ENCODE measurements around the gene ANKRD28.
A peak's percentile ranks its signal among the peaks of the same experiment; 100 is the strongest.

ANKRD28 gene

GRCh38 chr3:15703346-15703745, 94.4 kb downstream of the ANKRD28 start:
- Mint-ChIP-seq H3K4me1 (ENCODE audit: low read depth) (no peaks in the 10 kb centered on the region), H3K36me3 (ENCODE audit: low read depth) (peaks cover 66% of the 10 kb centered on the region), H3K4me3 (no peak overlapping the region), H3K27me3 (no peaks in the 10 kb centered on the region), H3K9me3 (no peaks in the 10 kb centered on the region), H3K27ac (peak overlapping the region; percentile 33)
- DNase-seq, result no peak

- Mint-ChIP-seq H3K4me1 (ENCODE audit: low read depth) (no peaks in the 10 kb centered on the region), H3K4me3 (no peak overlapping the region), H3K27me3 (no peaks in the 10 kb centered on the region), H3K9me3 (no peaks in the 10 kb centered on the region), H3K27ac (no peak overlapping the region), H3K36me3 (ENCODE audit: low read depth) (peaks cover 86% of the 10 kb centered on the region)
- no peak for DNase-seq
Observed at GRCh38 chr3:15694628-15695027, 103.2 kb downstream of the ANKRD28 start.

- Mint-ChIP-seq H3K27me3 (no peaks in the 10 kb centered on the region), H3K9me3 (no peaks in the 10 kb centered on the region), H3K4me1 (ENCODE audit: low read depth) (no peaks in the 10 kb centered on the region), H3K4me3 (no peak overlapping the region), H3K27ac (no peak overlapping the region), H3K36me3 (ENCODE audit: low read depth) (peaks cover 87% of the 10 kb centered on the region)
- no peak for DNase-seq
Observed at GRCh38 chr3:15693355-15693754, 104.4 kb downstream of the ANKRD28 start.

GRCh38 chr3:15690748-15691147, 107.0 kb downstream of the ANKRD28 start:
- no peaks in the 10 kb centered on the region for H3K4me1 Mint-ChIP-seq (ENCODE audit: low read depth)
- no peak overlapping the region for H3K27ac Mint-ChIP-seq
- H3K9me3 Mint-ChIP-seq, result no peaks in the 10 kb centered on the region
- no peak for DNase-seq
- H3K36me3 Mint-ChIP-seq (ENCODE audit: low read depth), result peaks cover 86% of the 10 kb centered on the region
- no peak overlapping the region for H3K4me3 Mint-ChIP-seq
- H3K27me3 Mint-ChIP-seq, result no peaks in the 10 kb centered on the region

- Mint-ChIP-seq H3K4me3 (no peak overlapping the region), H3K27ac (no peak overlapping the region), H3K36me3 (ENCODE audit: low read depth) (peaks cover 86% of the 10 kb centered on the region), H3K4me1 (ENCODE audit: low read depth) (no peaks in the 10 kb centered on the region), H3K27me3 (no peaks in the 10 kb centered on the region), H3K9me3 (no peaks in the 10 kb centered on the region)
- DNase-seq, result no peak
Observed at GRCh38 chr3:15690230-15690629, 107.5 kb downstream of the ANKRD28 start.

- Mint-ChIP-seq H3K4me3 (no peak overlapping the region), H3K27me3 (no peaks in the 10 kb centered on the region), H3K9me3 (no peaks in the 10 kb centered on the region), H3K27ac (no peak overlapping the region), H3K36me3 (ENCODE audit: low read depth) (peaks cover 80% of the 10 kb centered on the region), H3K4me1 (ENCODE audit: low read depth) (no peaks in the 10 kb centered on the region)
- DNase-seq, result no peak
Observed at GRCh38 chr3:15685927-15686326, 111.9 kb downstream of the ANKRD28 start.

- DNase-seq, result no peak
- H3K4me3 Mint-ChIP-seq, result no peak overlapping the region
- no peaks in the 10 kb centered on the region for H3K27me3 Mint-ChIP-seq
- H3K4me1 Mint-ChIP-seq (ENCODE audit: low read depth), result no peaks in the 10 kb centered on the region
- H3K9me3 Mint-ChIP-seq, result no peaks in the 10 kb centered on the region
- H3K36me3 Mint-ChIP-seq (ENCODE audit: low read depth), result peaks cover 67% of the 10 kb centered on the region
- H3K27ac Mint-ChIP-seq, result no peak overlapping the region
Observed at GRCh38 chr3:15683253-15683652, 114.5 kb downstream of the ANKRD28 start.

- peaks cover 72% of the 10 kb centered on the region for H3K36me3 Mint-ChIP-seq (ENCODE audit: low read depth)
- DNase-seq, result no peak
- no peak overlapping the region for H3K27ac Mint-ChIP-seq
- no peak overlapping the region for H3K4me3 Mint-ChIP-seq
- no peaks in the 10 kb centered on the region for H3K27me3 Mint-ChIP-seq
- no peaks in the 10 kb centered on the region for H3K4me1 Mint-ChIP-seq (ENCODE audit: low read depth)
- H3K9me3 Mint-ChIP-seq, result no peaks in the 10 kb centered on the region
Observed at GRCh38 chr3:15682561-15683185, 115.1 kb downstream of the ANKRD28 start.

GRCh38 chr3:15681668-15682067, 116.1 kb downstream of the ANKRD28 start:
- Mint-ChIP-seq H3K27me3 (no peaks in the 10 kb centered on the region), H3K4me1 (ENCODE audit: low read depth) (no peaks in the 10 kb centered on the region), H3K36me3 (ENCODE audit: low read depth) (peaks cover 75% of the 10 kb centered on the region), H3K4me3 (no peak overlapping the region), H3K27ac (no peak overlapping the region), H3K9me3 (no peaks in the 10 kb centered on the region)
- no peak for DNase-seq

GRCh38 chr3:15679306-15679705, 118.5 kb downstream of the ANKRD28 start:
- no peaks in the 10 kb centered on the region for H3K27me3 Mint-ChIP-seq
- H3K27ac Mint-ChIP-seq, result peak overlapping the region; percentile 20
- no peaks in the 10 kb centered on the region for H3K4me1 Mint-ChIP-seq (ENCODE audit: low read depth)
- H3K9me3 Mint-ChIP-seq, result no peaks in the 10 kb centered on the region
- H3K36me3 Mint-ChIP-seq (ENCODE audit: low read depth), result peaks cover 52% of the 10 kb centered on the region
- DNase-seq, result no peak
- H3K4me3 Mint-ChIP-seq, result no peak overlapping the region

- Mint-ChIP-seq H3K27me3 (no peaks in the 10 kb centered on the region), H3K4me1 (ENCODE audit: low read depth) (no peaks in the 10 kb centered on the region), H3K27ac (no peak overlapping the region), H3K9me3 (no peaks in the 10 kb centered on the region), H3K36me3 (ENCODE audit: low read depth) (peaks cover 36% of the 10 kb centered on the region), H3K4me3 (no peak overlapping the region)
- DNase-seq, result no peak
Observed at GRCh38 chr3:15676259-15676658, 121.5 kb downstream of the ANKRD28 start.

- H3K36me3 Mint-ChIP-seq (ENCODE audit: low read depth), result peaks cover 47% of the 10 kb centered on the region
- H3K9me3 Mint-ChIP-seq, result no peaks in the 10 kb centered on the region
- no peak overlapping the region for H3K4me3 Mint-ChIP-seq
- no peak for DNase-seq
- no peak overlapping the region for H3K27ac Mint-ChIP-seq
- H3K27me3 Mint-ChIP-seq, result no peaks in the 10 kb centered on the region
- H3K4me1 Mint-ChIP-seq (ENCODE audit: low read depth), result peaks cover 2% of the 10 kb centered on the region
Observed at GRCh38 chr3:15673536-15673935, 124.2 kb downstream of the ANKRD28 start.

- Mint-ChIP-seq H3K4me1 (ENCODE audit: low read depth) (peaks cover 23% of the 10 kb centered on the region), H3K4me3 (no peak overlapping the region), H3K36me3 (ENCODE audit: low read depth) (peaks cover 53% of the 10 kb centered on the region), H3K27ac (no peak overlapping the region), H3K9me3 (peaks cover 6% of the 10 kb centered on the region), H3K27me3 (no peaks in the 10 kb centered on the region)
- no peak for DNase-seq
Observed at GRCh38 chr3:15667484-15667883, 130.3 kb downstream of the ANKRD28 start.

- H3K27ac Mint-ChIP-seq, result no peak overlapping the region
- no peak for DNase-seq
- peaks cover 46% of the 10 kb centered on the region for H3K36me3 Mint-ChIP-seq (ENCODE audit: low read depth)
- no peaks in the 10 kb centered on the region for H3K27me3 Mint-ChIP-seq
- peaks cover 6% of the 10 kb centered on the region for H3K9me3 Mint-ChIP-seq
- H3K4me3 Mint-ChIP-seq, result no peak overlapping the region
- peaks cover 23% of the 10 kb centered on the region for H3K4me1 Mint-ChIP-seq (ENCODE audit: low read depth)
Observed at GRCh38 chr3:15666277-15666676, 131.5 kb downstream of the ANKRD28 start.

GRCh38 chr3:15665510-15666150, 132.1 kb downstream of the ANKRD28 start:
- no peaks in the 10 kb centered on the region for H3K27me3 Mint-ChIP-seq
- H3K9me3 Mint-ChIP-seq, result peaks cover 6% of the 10 kb centered on the region
- no peak overlapping the region for H3K27ac Mint-ChIP-seq
- H3K36me3 Mint-ChIP-seq (ENCODE audit: low read depth), result peaks cover 39% of the 10 kb centered on the region
- no peak for DNase-seq
- H3K4me1 Mint-ChIP-seq (ENCODE audit: low read depth), result peaks cover 24% of the 10 kb centered on the region
- H3K4me3 Mint-ChIP-seq, result no peak overlapping the region

Measured in activated T-cell treated with anti-CD3 and anti-CD28 coated beads, Interleukin-2, amount 50 U/mL, for 24 hours (primary cell).